Effector memory CD4-positive, alpha-beta T cell (primary cell): ENCODE results near the gene OVOL1.
"Not testable (repeated sequence)": the region's sequence is repeated elsewhere in the genome, so short reads cannot be mapped to it uniquely, and the experiment has no call there.

Source experiments
- DNase-seq, 3 donors: peaks; one replicate each; pipeline ENCODE4 v3.0.0-alpha.2; 2020
- H3K27ac ChIP-seq: 2 replicates; pipeline ENCODE4 v1.7.0; 2013; ENCODE audit warnings: mild to moderate bottlenecking, low read length, moderate library complexity; ENCODE audit not compliant: insufficient read depth, poor library complexity, severe bottlenecking
- H3K27me3 ChIP-seq: replicated peaks from 2 replicates; pipeline ENCODE4 v1.7.0; 2013; ENCODE audit warnings: mild to moderate bottlenecking, low read length; ENCODE audit not compliant: insufficient read depth, control insufficient read depth, poor library complexity, severe bottlenecking
- H3K36me3 ChIP-seq: 2 replicates; pipeline ENCODE4 v1.7.0; 2013; ENCODE audit warnings: mild to moderate bottlenecking, low read length, moderate library complexity; ENCODE audit not compliant: control insufficient read depth, insufficient read depth
- H3K4me1 ChIP-seq: 2 replicates; pipeline ENCODE4 v1.7.0; 2013; ENCODE audit warnings: low read length, mild to moderate bottlenecking; ENCODE audit not compliant: control insufficient read depth, insufficient read depth, poor library complexity, severe bottlenecking
- H3K4me3 ChIP-seq: 2 replicates; pipeline ENCODE4 v1.7.0; 2013; ENCODE audit warnings: low read length, low read depth, mild to moderate bottlenecking; ENCODE audit not compliant: insufficient read depth, poor library complexity, severe bottlenecking
- H3K9me3 ChIP-seq: 2 replicates; pipeline ENCODE4 v1.7.0; 2013; ENCODE audit warnings: mild to moderate bottlenecking, low read length, moderate library complexity; ENCODE audit not compliant: control insufficient read depth
- total RNA-seq, 3 donors: gene quantifications; one replicate each; lab custom pipeline; 2026; lab: John Stamatoyannopoulos, UW

The OVOL1 gene
- 0 to 5.3 (median 0.97) reads per million in 3 donors for total RNA-seq

- peaks cover 24% of the 10 kb centered on the region for H3K27me3 ChIP-seq
- no peaks in the 10 kb centered on the region for H3K36me3 ChIP-seq
- DNase-seq: peak in 1 of 3 donors; percentile 21
- peak within 1 kb of the TSS; percentile 37 for H3K4me3 ChIP-seq
- peaks cover 32% of the 10 kb centered on the region for H3K4me1 ChIP-seq
- H3K27ac ChIP-seq: no peak within 1 kb of the TSS
- H3K9me3 ChIP-seq: no peaks in the 10 kb centered on the region
These were observed at the start of gene OVOL1 for GRCh38 chr11:65786786-65787636. Gene OVOL1 (plus strand): TSS chr11:65787063. CDS start chr11:65787374, 311 bp downstream.

- H3K27ac ChIP-seq: no peak overlapping the region
- H3K9me3 ChIP-seq: no peaks in the 10 kb centered on the region
- H3K4me3 ChIP-seq: no peak overlapping the region
- DNase-seq: no peak
- H3K27me3 ChIP-seq: no peaks in the 10 kb centered on the region
- H3K4me1 ChIP-seq: no peaks in the 10 kb centered on the region
- no peaks in the 10 kb centered on the region for H3K36me3 ChIP-seq
These were observed 47.8 kb upstream of the OVOL1 start for GRCh38 chr11:65739022-65739421.

- Histone ChIP-seq H3K4me3 (no peak overlapping the region), H3K27ac (no peak overlapping the region), H3K27me3 (no peaks in the 10 kb centered on the region), H3K9me3 (no peaks in the 10 kb centered on the region), H3K4me1 (no peaks in the 10 kb centered on the region), H3K36me3 (no peaks in the 10 kb centered on the region)
- DNase-seq: no peak
These were observed 45.7 kb upstream of the OVOL1 start for GRCh38 chr11:65741185-65741584.

- no peaks in the 10 kb centered on the region for H3K9me3 ChIP-seq
- no peak overlapping the region for H3K4me3 ChIP-seq
- no peak for DNase-seq
- no peaks in the 10 kb centered on the region for H3K36me3 ChIP-seq
- H3K27me3 ChIP-seq: no peaks in the 10 kb centered on the region
- H3K27ac ChIP-seq: no peak overlapping the region
- H3K4me1 ChIP-seq: no peaks in the 10 kb centered on the region
These were observed 44.5 kb upstream of the OVOL1 start for GRCh38 chr11:65742353-65742752.

- DNase-seq: no peak
- Histone ChIP-seq H3K36me3 (no peaks in the 10 kb centered on the region), H3K27ac (no peak overlapping the region), H3K4me1 (no peaks in the 10 kb centered on the region), H3K4me3 (no peak overlapping the region), H3K9me3 (no peaks in the 10 kb centered on the region), H3K27me3 (peaks cover 3% of the 10 kb centered on the region)
These were observed 43.2 kb upstream of the OVOL1 start for GRCh38 chr11:65743681-65744025.

- no peaks in the 10 kb centered on the region for H3K36me3 ChIP-seq
- H3K27me3 ChIP-seq: peaks cover 3% of the 10 kb centered on the region
- H3K27ac ChIP-seq: no peak overlapping the region
- no peak overlapping the region for H3K4me3 ChIP-seq
- no peak for DNase-seq
- H3K4me1 ChIP-seq: no peaks in the 10 kb centered on the region
- no peaks in the 10 kb centered on the region for H3K9me3 ChIP-seq
These were observed 42.7 kb upstream of the OVOL1 start for GRCh38 chr11:65744026-65744698.

- DNase-seq: no peak
These were observed 42.2 kb upstream of the OVOL1 start for GRCh38 chr11:65744699-65745042.

GRCh38 chr11:65745049-65745448 lies 41.8 kb upstream of the OVOL1 start:
- no peak for DNase-seq
- Histone ChIP-seq H3K36me3 (no peaks in the 10 kb centered on the region), H3K27me3 (peaks cover 3% of the 10 kb centered on the region), H3K4me3 (no peak overlapping the region), H3K9me3 (no peaks in the 10 kb centered on the region), H3K4me1 (no peaks in the 10 kb centered on the region), H3K27ac (no peak overlapping the region)

More at GRCh38 chr11:65744699-65745042, 42.2 kb upstream of the OVOL1 start:
- H3K4me3 ChIP-seq: no peak overlapping the region
- H3K27me3 ChIP-seq: peaks cover 3% of the 10 kb centered on the region
- no peaks in the 10 kb centered on the region for H3K9me3 ChIP-seq
- no peak overlapping the region for H3K27ac ChIP-seq
- H3K36me3 ChIP-seq: no peaks in the 10 kb centered on the region
- H3K4me1 ChIP-seq: no peaks in the 10 kb centered on the region

GRCh38 chr11:65762169-65762568 lies 24.7 kb upstream of the OVOL1 start:
- H3K4me3 ChIP-seq, H3K4me1 ChIP-seq, H3K36me3 ChIP-seq, H3K27ac ChIP-seq, H3K27me3 ChIP-seq, DNase-seq, H3K9me3 ChIP-seq: not testable (repeated sequence)

GRCh38 chr11:65762816-65763215 lies 24.0 kb upstream of the OVOL1 start:
- not testable (repeated sequence) for H3K9me3 ChIP-seq, H3K4me1 ChIP-seq, H3K4me3 ChIP-seq, H3K27me3 ChIP-seq, H3K27ac ChIP-seq, H3K36me3 ChIP-seq, DNase-seq
